Breast epithelium (tissue), 3 donors: ENCODE data around the gene TBL1XR1.

Source experiments
- POLR2A ChIP-seq: fragments of 450-650 bp; IDR thresholded peaks from one replicate; pipeline ENCODE4 v1.6.1; 2016; ENCODE audit warnings: antibody characterized with exemption, mild to moderate bottlenecking, moderate library complexity
- POLR2AphosphoS5 ChIP-seq, 3 donors: sonication (generic); formaldehyde crosslinking; IDR thresholded peaks; one replicate each; pipeline ENCODE4 v1.6.1; 2017; ENCODE audit warnings: antibody characterized with exemption in 3 of 3
- TF ChIP-seq, protein P1 (sequence below), 3 donors: fragments of 450-650 bp; IDR thresholded peaks; one replicate each; pipeline ENCODE4 v1.5.1; 2016 to 2017; ENCODE audit warnings: antibody characterized with exemption in 3 of 3, mild to moderate bottlenecking in 3 of 3, moderate library complexity in 3 of 3

- no peak for TF ChIP-seq POLR2AphosphoS5 (IDR thresholded peaks at IDR 0.05)
- TF ChIP-seq POLR2A: no peak
- TF ChIP-seq, protein P1, sequence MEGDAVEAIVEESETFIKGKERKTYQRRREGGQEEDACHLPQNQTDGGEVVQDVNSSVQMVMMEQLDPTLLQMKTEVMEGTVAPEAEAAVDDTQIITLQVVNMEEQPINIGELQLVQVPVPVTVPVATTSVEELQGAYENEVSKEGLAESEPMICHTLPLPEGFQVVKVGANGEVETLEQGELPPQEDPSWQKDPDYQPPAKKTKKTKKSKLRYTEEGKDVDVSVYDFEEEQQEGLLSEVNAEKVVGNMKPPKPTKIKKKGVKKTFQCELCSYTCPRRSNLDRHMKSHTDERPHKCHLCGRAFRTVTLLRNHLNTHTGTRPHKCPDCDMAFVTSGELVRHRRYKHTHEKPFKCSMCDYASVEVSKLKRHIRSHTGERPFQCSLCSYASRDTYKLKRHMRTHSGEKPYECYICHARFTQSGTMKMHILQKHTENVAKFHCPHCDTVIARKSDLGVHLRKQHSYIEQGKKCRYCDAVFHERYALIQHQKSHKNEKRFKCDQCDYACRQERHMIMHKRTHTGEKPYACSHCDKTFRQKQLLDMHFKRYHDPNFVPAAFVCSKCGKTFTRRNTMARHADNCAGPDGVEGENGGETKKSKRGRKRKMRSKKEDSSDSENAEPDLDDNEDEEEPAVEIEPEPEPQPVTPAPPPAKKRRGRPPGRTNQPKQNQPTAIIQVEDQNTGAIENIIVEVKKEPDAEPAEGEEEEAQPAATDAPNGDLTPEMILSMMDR (IDR thresholded peaks at IDR 0.05): no peak
These were observed 2.0 kb upstream of the TBL1XR1 start for GRCh38 chr3:177199206-177199760.
